Left ventricle myocardium superior (tissue), 1 donor: ENCODE results near the gene ZBTB40. TPM values are rescaled to one million over a fixed set of nuclear protein-coding genes. Genes with fewer than 3 reads are reported as not detected.

Experiments used
- ATAC-seq: fragments of 200-7000 bp; cut with Tn5 transposase; one replicate; pipeline ENCODE4 v1.9.1; 2020; ENCODE audit warnings: mild to moderate bottlenecking, moderate library complexity
- DNase-seq: peaks from one replicate; pipeline ENCODE4 v3.0.0-alpha.2; 2020
- intact Hi-C: fragments of 100-400 bp; cut with micrococcal nuclease; formaldehyde crosslinking; loops from one replicate; pipeline ENCODE4 v1.11.0; 2022
- total RNA-seq: library from RNA; stranded (reverse); fragmentation: NEBNext Ultra II Directional; extraction: Animal tissue kit (Norgen Biotek cat#: 25700); gene quantifications from one replicate; pipeline ENCODE4 v1.2.1, GENCODE V29; 2021
- donor health status: DM: no; HTN: yes; CAD: no; lungs with severe emphysema.

Gene ZBTB40
- total RNA-seq, 1 donor from 2014 or later, result 18.4 TPM

DNA sequence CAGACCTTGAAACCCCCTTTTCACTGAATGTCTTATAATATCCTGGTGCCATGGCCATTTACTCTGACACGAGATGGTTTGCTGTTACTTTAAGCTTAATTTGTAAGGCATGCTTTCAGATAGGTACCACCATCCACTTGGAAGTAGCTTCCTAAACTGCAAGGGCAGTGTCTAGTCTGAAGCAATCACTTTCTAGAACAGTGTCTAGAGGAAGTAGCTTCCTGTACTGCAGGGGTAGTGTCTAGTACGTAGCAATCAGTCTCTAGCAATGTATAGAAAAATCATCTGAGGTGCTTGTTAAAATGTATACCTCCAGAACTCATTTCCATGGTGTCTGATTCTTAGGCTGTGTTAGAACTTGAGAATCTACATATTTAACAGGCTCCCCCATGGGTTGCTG lies 42.5 kb downstream of the ZBTB40 start:
- intact Hi-C loops, result no loop called here
- DNase-seq, result no peak
- no peak for ATAC-seq

DNA sequence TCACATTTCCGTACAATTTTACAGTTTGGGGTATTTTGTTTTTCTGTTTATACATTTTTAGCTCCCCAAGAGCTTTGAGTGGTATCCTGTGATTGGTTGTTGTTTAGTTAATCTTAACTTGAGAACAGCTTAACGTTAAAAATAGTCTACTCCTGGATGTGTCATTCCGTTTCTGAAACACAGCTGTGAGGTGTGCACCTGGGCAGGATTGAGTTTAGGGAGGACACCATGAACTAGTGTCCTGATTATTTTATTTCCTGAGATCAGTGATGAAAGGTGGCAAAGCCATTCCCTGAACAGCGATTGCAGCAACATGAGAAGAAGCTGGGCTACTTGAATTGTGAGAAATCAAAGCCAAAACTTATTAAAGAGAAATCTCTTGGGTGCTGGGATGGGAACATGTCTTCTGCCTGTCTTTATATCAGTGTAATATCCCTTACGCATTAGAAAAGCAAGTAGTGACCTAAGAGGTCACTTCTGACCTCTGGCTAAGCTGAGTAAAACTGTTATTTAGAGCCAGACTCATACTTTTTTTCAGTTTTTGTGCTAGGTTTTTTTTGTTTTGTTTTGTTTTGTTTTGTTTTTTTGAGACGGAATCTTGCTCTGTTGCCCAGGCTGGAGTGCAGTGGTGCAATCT lies 43.4 kb downstream of the ZBTB40 start:
- intact Hi-C loops, result no loop called here
- peak; percentile 25 for ATAC-seq
- no peak for DNase-seq

DNA sequence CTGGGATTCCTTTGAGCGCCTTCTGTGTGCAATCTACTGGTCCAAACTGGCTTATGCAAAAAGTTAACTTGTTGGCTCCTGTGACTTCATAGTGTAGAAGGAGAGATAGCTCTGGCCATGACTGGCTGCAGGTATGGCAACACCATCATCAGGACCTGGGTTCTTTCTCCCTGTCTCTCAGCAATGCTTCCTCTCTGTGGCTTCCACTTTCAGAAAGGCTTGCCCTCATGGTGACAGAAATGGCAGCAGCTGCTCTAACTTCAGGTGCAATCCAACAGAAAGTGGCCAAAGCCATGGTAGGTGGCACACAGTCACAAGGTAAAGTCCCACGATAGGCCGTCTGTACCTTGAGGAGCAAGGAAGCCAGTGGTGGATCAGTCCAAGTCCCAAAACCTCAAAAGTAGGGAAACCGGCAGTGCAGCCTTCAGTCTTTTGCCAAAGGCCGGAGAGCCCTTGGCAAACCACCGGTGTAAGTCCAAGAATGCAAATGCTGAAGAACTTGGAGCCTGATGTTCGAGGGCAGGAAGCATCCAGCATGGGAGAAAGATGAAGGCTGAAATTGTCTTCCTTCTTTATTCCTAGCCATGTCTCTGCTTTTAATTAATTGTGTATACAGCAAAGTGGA lies 45.0 kb downstream of the ZBTB40 start:
- no peak for DNase-seq
- intact Hi-C loops, result no loop called here

DNA sequence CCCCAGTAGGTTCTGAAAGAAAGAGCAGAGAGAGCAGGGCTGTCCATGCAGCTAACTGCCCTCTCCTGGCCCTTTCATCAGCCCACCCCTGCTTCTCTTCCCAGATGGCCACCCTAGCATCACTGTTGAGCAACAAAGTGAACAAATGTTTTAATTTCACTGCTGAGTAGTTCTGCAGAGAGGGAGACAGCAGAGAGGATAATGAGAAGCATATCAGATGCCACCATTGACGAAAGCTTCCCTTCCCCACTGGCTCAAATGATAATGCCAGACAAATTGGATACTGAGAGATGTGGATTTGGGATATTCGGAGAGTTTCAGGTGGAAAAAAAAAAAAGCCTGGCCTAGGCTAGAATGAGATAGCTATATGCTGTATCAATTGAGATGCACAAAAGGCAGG lies 46.8 kb downstream of the ZBTB40 start:
- intact Hi-C loops, result no loop called here
- DNase-seq (no peak), ATAC-seq (no peak)

More for the DNA sequence above, 45.0 kb downstream of the ZBTB40 start:
- ATAC-seq, result no peak

DNA sequence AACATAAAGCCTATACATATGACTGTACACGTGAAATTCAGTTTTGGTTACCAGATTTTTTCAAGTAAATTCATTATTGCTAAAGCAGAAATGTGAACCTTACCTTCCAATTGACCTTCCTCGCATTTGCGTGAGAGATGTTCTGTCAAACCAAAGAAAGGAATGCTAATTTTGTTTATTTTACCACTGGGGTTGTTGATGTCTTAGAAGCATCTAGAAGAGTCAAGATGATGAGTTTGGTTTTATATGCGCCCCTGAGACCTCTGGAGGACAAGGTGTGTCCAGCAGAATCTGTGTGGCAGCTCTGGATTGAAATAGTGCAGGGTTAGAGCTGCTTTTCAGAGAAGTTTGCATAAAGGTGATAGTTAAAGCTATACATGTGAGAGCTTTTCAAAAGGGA lies 48.4 kb downstream of the ZBTB40 start:
- ATAC-seq, result peak; percentile 28
- intact Hi-C loops, result no loop called here

DNA sequence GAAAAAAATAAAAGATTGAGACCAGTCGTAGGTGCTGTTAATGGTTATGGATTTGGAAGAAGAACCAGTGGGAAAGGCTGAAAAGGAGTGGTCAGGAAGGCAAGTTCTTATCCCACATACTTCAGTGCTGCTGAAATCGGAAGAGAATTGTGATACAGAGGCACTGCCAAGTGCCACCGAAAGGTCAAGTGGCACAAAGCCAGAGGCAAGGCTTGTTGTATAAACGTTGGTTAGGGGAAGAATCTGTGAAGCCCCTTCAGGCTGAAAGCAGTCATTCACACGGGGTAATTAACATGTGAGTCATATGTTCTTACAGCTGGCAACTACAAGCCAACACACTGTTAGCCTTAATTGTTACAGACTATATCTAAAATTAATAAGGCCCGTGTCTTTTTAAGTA lies 48.8 kb downstream of the ZBTB40 start:
- ATAC-seq (peak; percentile 60), DNase-seq (no peak)

More for the DNA sequence above, 48.4 kb downstream of the ZBTB40 start:
- DNase-seq, result no peak

DNA sequence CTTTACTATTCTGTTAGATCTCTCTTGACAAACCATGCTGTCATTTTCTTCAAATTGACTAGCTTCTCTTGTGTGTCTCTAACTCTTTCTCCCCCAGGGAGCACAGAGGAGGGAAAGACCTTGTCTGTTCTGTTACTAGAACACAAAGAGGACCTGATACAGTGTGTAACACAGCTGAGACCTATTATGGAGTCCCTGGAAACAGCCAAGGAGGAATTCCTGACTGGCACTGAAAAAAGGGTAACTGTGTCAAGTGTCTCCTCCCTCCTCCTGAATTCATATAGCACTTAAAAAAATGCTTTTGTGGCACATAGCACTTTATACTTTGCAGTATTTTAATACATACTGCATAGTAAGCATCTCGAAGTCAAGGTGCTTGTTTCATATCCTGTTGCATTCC lies 50.6 kb downstream of the ZBTB40 start:
- ATAC-seq (no peak), DNase-seq (no peak)
- intact Hi-C loops, result no loop called here

More for the DNA sequence above, 48.8 kb downstream of the ZBTB40 start:
- intact Hi-C loops, result no loop called here

DNA sequence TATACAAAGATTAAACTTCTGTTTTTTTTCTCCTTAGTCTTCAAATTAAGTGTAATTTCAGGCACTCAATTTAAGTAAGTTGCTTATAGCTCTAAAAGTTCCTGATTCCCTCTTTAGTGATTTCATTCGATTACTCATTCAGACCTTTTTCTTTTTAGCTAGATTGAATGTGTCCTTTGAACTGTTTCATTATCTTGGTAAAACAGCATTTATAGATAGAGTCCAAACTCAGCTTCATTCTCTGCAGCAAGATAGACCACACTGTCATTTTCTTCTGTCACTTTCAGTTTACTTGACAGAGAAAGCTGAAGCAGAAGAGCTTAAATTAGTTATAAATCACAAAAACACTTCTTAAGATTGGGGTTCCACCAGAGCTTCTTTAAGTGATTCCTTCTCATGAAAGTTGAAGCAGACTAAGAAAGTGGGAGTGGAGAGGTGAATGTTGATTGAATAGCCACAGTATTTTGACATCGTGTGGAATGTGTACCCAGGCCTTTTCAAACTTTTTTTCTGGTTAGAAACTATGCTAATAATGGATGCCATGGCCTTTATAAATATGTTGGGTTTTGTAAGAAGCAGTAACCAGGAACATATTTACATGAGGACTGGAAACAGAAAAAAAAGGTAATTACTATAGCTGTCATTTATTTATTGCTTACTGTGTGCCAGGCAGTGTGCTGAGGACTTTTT lies 52.2 kb downstream of the ZBTB40 start:
- intact Hi-C loops, result no loop called here
- ATAC-seq (no peak), DNase-seq (no peak)

DNA sequence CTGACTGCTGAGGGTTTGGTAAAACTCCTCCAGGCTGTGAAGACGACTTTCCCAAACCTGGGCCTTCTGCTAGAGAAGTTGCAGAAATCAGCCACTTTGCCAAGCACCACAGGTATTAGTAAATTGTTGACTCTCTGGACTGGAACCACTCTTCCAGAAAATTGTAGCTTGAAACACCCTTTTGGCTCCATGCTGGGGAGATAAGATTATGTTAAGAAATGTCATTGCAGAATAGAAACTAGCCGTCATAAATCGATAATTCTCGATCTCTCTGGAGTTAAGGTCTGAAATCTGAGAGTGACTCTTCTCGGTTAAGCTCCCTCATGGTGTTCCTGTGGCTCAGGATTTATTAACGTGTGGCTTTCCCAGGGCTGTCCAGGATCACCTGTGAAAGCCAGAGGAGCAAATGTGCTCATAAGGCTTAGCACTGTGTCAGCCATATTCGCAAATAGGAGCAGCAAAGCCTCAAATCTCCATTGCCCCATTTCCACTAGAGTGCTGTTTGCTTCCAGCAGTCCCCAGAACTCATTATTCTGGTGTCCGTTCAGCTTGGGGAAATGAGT lies 54.6 kb downstream of the ZBTB40 start:
- no peak for ATAC-seq
- no peak for DNase-seq
- intact Hi-C loops, result no loop called here

DNA sequence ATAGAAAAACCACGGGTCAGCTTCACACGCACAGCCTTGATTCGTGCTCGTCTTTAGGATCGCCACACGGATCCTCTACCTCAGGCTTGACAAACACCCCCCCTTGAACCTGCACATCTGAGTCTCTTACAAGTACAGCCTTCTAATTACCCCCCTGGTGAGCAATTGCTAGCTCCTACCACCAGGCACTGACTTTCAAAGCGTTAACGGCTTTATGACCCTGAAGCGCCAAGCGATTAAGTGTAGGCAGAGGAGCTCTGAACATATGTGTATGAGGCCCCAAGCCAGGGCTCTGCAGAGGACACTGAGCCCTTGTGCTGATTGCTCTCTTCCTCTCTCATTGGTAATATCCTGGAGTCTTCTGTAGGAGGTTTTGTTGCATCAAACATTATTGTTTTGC lies 55.9 kb downstream of the ZBTB40 start:
- intact Hi-C loops, result no loop called here
- DNase-seq (no peak), ATAC-seq (no peak)

DNA sequence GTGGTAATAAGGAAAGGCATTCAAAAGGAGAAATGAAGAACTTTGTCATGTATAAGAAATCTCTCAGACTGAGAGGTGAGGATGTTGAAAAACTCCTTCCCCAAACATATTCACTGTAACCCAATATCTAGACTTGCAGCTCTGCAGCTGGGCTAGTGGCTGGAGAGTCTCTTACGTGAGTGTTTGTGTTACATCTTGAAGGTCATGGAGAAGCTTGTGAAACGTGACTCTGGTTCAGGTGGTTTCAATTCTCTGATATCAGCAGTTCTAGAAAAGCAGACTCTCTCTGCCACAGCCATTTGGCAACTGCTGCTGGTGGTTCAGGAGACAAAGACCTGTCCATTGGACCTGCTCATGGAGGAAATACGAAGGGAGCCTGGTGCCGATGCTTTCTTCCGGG lies 56.7 kb downstream of the ZBTB40 start:
- no peak for ATAC-seq
- intact Hi-C loops, result no loop called here
- no peak for DNase-seq

DNA sequence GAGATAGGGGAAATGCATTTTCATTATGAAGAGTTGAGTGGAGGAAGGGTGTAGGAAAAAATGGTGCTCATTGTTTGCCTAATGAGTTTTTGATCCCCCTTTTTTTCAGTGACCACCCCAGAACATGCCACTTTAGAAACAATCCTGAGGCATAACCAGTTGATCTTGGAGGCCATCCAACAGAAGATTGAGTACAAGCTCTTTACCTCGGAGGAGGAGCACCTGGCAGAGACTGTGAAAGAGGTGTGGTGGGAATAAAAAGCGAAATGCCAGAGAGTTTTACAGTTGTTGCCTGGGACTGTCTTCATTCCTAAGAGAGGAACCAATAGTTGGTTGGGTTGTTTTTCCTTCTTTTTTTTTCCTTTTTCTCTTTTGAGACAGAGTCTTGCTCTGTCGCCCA lies 57.3 kb downstream of the ZBTB40 start:
- ATAC-seq, result no peak
- DNase-seq, result no peak
- intact Hi-C loops, result no loop called here

DNA sequence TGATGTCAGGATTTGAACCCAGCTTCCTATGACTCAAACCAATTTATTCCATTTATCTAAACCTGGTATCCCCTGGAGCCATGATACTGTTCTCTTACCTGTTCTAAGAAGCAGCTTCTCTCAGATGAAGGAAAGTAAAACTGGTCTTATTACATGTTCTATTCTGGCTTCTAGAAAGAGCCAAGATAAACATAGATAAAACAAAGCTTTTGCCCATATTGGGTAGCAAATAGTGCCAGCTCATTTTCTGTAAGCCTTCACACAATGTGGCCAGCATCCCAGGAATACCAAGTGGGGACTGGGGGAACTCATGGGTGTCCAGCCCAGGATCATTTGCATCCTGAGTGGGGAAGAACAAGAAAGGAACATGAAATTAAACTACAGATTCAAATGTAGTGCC lies 58.2 kb downstream of the ZBTB40 start:
- ATAC-seq (no peak), DNase-seq (no peak)
- intact Hi-C loops, result no loop called here

DNA sequence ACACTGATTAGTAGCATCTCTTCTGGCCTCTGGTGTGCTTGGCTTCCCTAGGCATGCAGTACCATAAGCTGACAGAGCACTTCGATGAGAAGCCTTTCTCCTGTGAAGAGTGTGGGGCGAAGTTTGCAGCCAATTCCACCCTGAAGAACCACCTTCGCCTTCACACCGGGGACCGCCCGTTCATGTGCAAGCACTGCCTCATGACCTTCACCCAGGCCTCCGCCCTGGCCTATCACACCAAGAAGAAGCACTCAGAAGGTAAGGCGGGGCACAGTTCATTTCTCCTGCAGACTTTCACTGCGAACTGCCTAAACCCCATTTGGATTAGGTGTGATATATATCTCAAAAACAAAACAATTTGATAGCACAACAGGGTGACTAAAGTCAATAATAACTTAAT lies 61.2 kb downstream of the ZBTB40 start:
- DNase-seq, result no peak
- intact Hi-C loops, result no loop called here
- no peak for ATAC-seq

DNA sequence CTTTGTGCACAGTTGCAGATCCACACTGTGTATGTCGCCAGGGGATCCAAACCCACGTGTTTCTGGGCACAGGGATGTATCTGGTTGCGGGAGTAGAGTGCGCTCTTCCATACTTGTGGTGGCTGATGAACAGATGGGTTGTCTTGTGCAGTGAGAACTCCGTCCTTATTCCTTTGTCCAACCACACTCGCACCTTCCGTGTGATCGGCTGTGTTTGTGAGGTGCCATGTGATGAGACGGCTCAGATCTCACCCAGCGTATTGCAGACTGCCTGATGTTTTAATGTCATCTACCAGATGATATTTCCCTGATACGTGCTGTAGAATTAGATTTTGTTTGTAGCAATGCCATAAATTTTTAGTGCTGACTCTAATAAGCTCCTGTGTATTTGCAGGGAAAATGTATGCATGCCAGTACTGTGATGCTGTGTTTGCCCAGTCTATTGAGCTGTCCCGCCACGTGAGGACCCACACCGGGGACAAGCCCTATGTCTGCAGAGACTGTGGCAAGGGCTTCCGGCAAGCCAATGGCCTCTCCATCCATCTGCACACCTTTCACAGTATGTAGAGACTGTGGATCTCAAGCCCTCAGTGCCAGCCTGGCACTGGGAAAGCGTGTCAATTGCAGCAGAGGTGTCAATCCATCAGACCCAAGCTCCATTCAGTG lies 65.4 kb downstream of the ZBTB40 start:
- DNase-seq (no peak), ATAC-seq (no peak)
- intact Hi-C loops, result no loop called here

DNA sequence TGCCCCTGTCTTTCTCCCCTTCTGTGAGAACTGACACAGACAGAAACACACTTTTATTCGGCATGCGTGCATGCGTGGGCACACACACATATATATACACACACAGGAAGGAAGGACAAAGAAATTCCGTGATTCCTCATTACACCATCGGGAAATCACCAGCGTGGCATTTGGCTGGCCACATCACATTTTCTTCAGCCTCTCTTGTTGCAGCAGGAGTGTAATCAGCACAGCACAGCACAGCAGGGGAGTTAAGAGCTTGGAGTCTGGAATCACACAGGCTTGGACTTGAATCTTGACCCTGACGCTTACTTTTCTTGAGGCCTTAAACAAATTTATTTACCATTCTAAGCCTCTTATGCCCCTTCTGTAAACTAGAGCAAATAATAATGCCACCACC lies 66.3 kb downstream of the ZBTB40 start:
- DNase-seq, result no peak
- intact Hi-C loops, result no loop called here
- ATAC-seq, result no peak

DNA sequence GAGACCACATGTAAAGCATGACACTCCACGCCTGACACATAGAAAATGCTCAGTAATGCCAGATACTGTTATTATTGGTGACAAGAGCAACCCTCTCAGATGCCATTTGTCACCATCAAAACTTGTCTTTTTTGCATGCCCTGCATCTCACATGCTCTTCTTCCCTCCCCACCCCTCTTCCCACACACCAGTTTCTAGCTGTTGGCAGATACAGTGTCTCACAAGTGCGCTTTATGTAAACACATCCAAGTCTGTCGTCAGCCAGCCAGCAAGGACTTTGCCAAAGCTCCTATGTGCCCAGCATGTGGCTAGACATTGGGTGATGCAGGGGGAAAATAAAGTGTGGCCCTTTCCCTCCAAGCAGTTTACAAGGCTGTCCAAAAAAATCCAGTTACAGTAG lies 66.7 kb downstream of the ZBTB40 start:
- ATAC-seq (peak; percentile 63), DNase-seq (no peak)
- intact Hi-C loops, result no loop called here

DNA sequence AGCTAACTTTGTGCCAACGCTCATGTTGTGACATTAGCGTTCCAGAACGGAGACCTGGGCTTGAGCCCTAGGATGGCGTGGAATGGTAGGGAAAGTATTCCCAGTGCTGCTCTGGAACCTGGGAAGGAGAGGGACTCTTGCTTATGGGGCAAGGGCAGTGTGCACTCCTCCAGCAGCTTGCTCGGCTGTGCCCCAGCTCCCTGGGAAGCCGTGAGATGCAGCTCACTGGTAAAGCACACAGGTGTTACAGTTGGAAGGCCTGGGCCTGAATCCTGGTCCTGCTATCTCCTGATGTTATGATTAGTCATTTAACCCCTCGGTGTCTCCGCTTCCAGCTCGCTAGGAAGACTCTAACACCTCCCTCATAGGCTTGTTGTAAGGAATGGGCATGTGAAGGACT lies 69.2 kb downstream of the ZBTB40 start:
- intact Hi-C loops, result no loop called here
- no peak for ATAC-seq
- DNase-seq, result no peak

DNA sequence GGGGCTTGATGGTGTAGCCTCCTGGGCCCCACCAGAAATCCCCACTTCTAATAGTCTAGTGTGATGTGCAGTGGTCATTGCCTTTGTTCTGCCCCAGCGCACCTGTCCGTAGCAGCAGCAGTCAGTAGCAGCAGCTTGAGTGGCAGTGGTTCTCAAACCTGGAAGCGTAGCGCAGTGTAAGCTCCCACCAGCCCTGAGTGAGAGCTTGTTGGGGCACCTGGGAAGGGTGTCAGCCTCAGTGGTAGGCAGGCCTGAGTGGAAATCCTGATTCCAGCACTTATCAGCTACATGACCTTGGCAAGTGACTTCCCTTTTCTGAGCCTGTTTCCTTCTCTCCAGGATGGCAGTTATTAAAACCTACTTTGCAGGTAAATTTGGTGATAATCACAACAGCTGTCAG lies 70.0 kb downstream of the ZBTB40 start:
- intact Hi-C loops, result no loop called here
- no peak for ATAC-seq
- DNase-seq, result no peak

DNA sequence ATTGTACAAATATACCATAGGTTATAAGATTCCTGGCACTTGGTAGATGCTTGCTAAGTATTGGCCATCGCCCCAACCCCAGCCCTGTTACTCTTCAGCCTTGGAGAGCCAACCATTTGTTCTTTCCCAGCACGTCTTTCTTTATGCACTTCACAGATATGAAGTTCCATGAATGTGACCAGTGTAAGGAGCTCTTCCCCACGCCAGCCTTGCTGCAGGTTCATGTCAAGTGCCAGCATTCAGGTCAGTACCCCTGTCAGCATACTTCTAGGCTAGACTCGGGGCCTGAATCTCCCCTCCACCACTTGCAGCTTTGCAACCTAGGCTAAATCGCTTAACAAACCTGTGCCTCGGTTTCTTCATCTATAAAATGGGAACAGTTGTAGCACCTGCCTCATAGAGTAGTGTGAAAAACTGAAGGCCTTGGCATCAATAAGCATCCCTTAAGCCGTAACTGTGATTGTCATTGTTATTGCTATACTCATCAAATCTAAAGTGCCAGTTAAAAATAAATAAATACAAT lies 70.6 kb downstream of the ZBTB40 start:
- ATAC-seq (no peak), DNase-seq (no peak)
- intact Hi-C loops, result no loop called here
